ENCODE measurements around the gene KRT24.

KRT24 gene

DNA sequence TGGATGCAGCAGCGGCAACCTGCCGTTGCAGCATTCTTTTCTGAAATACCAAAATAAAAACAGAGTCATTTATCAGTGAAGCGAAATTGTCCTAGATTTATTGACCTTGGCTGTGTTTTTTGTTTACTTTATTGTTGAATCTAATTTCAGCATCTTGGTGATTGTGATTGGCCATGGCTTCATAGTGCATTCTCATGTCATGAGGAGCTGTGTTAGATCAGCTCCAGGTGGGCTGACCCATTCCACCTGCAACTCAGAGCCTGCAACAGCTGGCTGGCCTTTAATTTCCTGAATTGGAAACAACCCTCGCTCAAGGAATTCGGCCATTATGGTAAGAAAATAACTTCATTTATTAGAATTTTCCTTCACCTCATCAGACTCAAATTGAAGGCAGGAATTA is 16.4 kb downstream of the KRT24 start:
- DNase-seq: no peak

DNA sequence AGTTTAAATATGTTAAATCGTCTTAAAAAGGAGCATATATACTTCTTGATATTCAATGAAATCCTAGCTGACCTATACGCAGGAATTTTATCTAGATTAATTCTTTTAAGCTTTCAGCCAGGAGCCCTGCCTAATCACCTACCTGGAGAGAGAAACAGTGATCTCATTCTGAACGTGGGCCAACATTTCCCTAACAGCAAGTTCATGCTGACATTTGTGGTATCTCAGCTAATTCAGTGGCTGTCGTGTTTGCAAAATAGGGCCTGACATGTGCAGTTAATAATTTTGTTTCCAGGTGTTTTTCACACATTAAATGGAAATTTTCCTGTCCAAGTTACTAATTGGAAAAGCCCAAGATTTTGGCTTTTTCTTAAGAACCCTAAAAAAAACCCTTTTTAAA is 17.4 kb downstream of the KRT24 start:
- no peak for DNase-seq

DNA sequence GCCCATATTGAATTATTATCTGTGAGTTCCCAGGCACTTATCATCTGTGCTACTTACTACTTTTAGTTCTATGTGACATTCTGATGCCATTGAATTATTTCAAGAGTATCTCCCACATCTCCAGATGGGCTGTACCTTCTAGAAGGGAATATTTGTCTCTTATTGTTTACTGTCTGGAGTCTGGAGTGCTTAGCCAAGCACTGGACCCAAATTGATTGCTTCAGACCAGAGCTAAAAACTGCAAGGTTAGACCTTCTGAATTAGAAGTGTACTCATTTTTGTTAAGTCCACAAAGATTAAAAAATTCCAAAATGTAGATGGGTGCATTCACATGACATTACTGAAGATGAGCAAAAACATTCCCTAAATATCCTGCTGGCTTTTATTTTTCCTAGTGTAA is 22.6 kb downstream of the KRT24 start:
- DNase-seq: no peak

DNA sequence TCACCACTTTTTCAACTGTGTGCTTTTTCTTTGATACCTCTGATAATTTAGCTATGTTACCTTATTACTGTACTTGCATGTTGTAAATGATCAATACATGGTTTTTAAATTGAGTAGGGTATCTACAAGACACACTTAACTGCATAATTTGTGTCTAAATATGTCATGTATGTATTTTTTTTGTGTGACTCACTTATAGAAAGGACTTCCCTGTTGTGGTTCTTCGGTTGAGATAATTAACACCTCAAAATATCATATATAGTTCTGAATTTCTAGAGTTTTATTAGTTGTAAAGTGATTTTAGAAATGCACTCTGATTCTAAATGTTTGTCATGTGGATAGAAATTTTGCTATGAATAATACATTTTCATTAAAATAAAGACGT is 24.0 kb downstream of the KRT24 start:
- DNase-seq: no peak

GRCh38 chr17:40678902-40679522 is 24.5 kb downstream of the KRT24 start:
- no peak for DNase-seq

DNA sequence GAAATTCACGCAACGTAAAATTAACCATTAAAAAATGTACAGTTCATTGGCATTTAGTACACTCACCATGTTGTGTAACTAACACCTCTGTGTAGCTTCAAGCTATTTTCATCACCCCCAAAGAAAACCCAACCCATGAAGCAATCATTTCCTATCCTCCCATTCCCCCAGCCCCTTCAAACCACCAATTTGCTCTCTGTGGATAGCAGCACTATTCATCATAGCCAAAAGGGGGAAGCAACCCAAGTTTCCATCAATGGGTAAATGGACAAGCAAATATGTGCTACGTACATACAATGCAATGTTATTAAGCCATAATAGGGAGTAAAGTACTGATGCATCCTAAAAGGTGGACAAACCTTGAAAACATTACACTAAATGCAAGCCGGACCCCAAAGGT is 27.6 kb downstream of the KRT24 start:
- DNase-seq: no peak

DNA sequence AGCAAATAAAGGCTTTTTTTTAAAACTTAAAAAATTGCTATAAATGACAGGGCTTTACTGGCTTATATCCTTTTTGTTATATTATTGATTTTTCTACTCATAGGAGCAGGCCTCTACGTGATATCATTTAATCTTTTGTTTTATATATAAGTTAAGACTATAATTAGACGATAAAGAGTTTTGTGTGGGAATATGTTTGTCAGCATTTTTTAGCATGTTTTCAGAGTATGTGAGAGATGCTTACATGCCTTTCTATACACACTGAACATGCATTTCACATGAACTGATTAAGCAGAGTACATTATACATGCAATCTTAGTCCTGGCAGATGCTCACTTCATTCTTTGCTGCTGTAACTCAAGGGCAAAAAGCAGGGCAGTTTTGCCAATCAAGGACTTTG is 30.9 kb downstream of the KRT24 start:
- DNase-seq: no peak

GRCh38 chr17:40671282-40671681 is 32.3 kb downstream of the KRT24 start:
- DNase-seq: no peak

DNA sequence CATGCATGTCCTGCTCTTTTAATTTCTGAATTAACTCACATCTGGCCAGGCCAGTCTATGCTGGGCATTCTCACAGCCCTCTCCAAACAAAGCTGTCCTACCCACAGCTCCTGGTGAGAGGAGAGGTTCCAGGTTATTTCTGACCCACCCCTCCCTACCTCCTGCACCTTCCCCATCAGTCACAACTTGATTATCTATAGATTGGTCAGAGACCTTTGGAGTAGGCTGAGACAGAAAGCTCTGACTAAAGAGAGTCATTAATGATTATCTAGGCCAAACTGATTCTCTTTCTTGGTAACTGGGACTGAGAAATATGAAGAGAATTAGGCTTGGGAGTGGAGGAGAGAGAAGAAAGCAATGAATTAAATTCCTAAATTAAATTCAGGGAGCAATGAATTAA is 37.2 kb downstream of the KRT24 start:
- DNase-seq: no peak

DNA sequence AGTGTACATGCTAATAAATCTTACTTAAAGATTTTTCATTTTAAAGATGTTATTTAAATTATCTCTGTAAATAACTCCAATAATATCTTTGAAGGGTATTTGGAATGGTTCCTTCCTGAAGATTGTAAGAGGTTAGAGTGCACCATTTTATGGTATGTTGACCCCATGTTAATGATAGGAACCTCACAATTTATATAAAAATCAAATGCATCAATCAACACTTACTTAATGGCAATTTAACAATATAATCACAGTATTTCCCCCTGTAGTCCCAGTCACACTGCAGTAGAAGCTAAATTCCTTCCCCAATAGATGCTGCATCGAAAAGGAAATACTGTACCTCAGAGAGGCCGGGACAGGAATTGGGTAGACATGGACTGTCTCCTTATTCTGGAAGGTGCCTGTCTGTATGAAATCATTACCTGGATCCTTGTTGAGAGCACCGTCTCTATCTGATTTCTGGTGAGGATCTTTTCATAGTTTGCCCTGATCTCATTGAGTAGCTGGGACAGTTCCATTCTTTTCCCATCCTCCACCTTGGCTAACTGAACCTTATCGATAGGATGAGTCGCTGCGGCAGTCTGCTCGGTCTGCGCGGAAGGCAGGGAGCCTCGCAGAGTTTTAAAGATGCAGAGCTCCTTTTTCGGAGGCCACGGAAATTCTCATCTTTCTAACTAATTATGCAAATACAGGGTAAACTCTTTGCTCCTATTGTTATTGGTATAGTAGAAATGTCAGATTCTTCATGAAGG is 38.8 kb downstream of the KRT24 start, which contains the start of gene KRT222:
Gene KRT222 (minus strand): TSS at position 596 of the 752 bp plus-strand sequence. CDS start 78 bp downstream, at position 518.
- DNase-seq: no peak

GRCh38 chr17:40663252-40663651 is 40.3 kb downstream of the KRT24 start:
- DNase-seq: no peak

GRCh38 chr17:40659911-40660310 is 43.6 kb downstream of the KRT24 start:
- no peak for DNase-seq

- DNase-seq: no peak
Measured at GRCh38 chr17:40658396-40658795, 45.2 kb downstream of the KRT24 start.

DNA sequence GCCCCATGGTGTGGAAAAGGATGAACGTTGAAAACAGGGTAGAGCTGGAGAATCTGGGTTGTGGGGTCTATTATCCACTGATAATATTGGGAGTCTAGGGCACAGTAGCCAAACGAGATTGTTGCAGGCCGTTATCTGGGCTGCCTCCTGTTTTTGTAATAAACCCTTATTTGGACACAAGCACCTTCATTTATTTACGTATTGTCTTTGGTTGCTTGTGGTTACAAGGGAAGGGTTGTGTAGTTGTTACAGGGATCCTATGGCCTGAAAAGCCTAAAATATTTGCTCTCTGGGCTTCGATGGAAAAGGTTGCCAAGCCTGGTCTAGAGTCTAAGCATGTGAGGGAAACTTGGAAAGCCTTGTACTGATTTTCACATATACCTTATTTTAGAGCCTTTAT is 51.6 kb downstream of the KRT24 start:
- DNase-seq: no peak

DNA sequence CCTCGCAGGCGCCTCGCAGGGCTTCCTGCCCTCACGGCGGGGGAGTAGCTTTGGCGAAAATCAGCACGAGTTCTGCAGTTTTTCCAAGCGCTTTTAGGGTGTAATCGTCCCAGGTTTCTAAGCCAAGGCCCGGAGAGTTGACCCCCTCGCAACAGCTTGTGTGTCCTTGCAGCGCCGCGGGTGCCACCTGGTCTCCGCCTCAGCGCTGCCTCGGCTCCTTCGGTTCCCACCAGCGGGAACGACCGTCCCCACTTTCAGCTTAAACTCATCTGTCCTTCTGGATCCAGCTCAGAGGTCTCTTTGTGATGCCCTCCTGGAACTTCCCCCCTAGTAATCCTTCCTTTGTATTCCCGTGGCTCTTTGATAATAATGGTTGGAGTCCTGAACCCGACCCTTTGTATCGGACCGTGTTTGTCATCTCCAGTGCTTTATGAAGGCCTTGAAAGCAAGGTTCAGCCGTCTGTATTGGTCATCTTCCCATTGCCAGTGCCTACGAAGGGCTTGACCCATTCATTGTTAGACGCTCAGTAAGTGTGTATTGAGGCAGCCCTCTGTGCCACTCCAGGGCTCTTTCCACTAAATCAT is 55.1 kb downstream of the KRT24 start:
- no peak for DNase-seq

Data from stimulated activated CD4-positive, alpha-beta T cell treated with anti-CD3 and anti-CD28 coated beads, Interleukin-2, amount 100 ng/mL, for 24 hours (primary cell).